GM04504 (cell line): Measurements from ENCODE around the gene ARL8B.

Experiments used
- DNase-seq: peaks from one replicate; pipeline ENCODE4 v3.0.0-alpha.2; 2012; ENCODE audit warnings: low read depth

ARL8B gene

GRCh38 chr3:5212628-5213573, 90.8 kb downstream of the ARL8B start:
- no peak for DNase-seq

GRCh38 chr3:5213574-5213966, 91.5 kb downstream of the ARL8B start:
- no peak for DNase-seq

DNA sequence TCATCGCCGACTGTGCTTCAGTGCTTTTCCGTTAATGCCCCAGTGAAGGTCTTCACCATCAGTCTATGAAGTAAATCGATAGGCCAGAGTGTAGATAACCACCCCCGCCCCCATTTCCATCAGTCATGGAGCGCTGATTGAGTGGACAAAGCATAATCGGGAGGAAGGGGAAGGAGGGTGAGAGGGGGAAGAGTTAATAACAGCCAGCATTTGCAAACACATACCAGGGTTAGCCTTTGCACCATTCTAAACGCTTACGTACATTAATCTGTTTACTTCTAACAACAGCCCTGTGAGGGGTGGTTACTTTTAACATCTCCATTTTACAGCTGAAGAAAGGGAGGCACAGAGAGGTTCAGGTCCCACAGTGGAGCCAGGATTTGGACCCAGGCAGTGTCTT, 92.3 kb downstream of the ARL8B start:
- DNase-seq: no peak

DNA sequence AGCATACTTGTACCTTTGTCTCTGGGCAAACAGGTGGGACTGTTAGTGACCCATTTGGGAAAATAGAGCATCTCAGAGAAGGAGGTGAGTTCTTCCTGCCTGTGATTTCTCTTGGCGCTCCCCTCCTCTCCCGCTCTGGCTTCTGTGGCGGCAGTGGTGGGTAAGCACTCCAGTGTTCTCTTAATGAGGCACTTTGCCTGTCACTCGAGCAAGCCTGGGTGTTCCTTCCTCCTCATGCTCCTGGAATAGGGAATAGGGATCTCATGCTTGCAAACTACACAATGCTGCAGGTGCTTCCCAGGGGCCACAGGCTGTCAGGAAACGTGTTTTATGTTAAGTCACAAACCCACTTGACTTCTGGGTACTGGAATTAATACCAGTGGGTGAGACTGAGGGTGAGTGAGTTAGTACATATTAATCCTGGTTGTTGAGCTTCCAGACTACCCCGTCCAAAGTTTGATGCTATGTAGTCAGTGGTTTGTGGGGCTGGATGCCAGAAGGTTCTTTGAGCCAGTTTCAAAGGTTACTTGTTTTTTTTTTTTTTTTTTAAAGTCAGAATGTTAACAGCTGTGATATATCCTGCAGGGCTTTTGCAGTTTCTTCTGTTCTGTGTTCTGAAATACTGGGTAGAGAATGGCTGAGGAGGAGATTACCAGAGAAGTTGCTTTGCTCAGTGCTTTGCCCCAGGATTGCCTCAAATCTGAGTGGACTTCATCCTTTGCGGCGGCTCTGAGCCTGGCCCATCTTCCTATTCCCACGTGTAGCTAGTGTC, 95.9 kb downstream of the ARL8B start:
- DNase-seq: no peak

DNA sequence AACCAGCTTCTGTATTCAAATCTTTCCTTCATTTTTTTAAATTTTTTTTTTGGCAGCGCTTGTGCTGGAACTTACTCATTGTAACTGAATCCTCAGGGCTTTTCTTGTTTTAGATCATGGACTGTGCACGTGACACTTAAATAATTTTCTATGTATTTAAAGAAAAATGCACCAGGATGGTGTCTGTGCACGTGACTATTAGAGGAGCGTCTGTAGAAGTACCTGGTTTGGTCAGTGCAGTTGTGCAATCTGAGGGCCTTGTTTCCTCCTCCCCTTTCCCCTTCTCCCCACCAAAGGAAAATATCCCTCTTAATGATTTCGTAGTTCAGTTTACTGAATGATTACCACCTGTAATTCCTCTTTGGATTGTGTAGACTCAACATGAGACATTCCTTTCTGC, 96.7 kb downstream of the ARL8B start:
- DNase-seq: no peak

DNA sequence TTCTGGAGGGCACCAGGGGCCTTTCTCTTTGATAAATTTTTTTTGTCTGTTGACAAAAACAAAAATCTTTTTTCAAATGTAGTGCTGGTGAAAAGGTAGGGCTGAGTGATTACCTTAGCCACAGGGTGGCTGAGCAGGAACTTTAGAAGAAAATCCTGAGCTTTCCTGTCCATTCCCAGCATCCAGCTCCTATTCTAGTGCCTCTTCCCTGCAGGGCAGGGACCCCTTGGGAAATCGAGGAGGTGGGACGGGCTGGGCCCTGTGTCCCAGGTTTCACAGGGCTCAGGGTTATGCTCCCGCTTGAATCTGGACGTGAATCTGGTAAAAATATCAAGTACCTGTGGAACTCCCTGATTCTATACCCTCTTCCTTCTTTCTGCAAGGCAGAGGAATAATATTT, 97.1 kb downstream of the ARL8B start:
- DNase-seq: no peak

DNA sequence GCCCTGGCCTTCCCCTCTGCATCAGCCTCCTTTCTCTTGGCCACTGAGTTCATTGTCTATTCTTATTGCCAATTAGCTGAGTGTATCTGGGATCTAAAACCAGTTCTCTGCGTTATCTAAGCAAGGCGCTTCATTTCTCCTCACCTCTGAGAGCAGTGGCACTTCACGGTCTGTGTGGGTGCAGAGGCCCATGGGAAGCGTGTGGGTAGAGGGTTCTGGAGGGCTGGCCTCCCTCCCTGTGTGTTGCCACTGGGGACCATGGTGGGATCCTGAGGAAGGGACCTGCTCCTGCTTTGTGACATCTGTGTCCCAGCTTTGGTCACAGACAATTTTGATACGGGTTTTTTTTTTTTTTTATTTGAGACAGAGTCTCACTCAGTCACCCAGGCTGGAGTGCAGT, 98.1 kb downstream of the ARL8B start:
- DNase-seq: no peak

DNA sequence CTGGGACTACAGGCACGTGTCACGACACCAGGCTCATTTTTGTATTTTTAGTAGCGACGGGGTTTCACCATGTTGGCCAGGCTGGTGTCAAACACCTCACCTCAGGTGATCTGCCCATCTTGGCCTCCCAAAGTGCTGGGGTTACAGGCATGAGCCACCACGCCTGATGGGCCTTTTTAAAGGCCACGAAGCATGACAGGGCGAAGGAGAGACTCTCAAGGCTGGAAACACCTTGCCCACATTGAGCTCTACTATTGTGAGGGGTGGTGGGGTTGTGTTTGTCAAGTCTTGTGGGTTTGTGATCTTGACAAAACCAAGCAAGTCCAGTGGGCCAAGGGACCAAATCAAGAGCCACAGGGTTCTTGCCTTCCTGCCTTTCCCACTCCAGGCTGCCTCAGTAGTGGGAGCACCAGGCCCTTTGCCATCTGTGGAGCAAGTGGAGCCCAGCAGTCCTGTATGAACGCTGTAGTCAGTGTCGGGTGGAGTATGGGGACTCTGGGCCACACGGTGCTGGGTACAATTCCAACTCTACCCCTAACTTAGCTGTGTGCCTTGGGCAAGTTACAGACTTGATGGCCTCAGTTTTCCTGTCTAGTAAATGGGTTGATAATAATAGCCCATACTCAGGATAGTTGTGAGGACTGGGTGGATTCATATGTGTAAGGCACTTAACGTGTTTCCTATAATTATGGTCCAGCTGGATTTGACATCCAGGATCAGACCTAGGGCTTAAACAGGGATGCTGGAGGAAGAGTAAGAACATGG, 98.8 kb downstream of the ARL8B start:
- DNase-seq: no peak

- DNase-seq: no peak
These were observed 99.6 kb downstream of the ARL8B start for GRCh38 chr3:5221701-5222100.

DNA sequence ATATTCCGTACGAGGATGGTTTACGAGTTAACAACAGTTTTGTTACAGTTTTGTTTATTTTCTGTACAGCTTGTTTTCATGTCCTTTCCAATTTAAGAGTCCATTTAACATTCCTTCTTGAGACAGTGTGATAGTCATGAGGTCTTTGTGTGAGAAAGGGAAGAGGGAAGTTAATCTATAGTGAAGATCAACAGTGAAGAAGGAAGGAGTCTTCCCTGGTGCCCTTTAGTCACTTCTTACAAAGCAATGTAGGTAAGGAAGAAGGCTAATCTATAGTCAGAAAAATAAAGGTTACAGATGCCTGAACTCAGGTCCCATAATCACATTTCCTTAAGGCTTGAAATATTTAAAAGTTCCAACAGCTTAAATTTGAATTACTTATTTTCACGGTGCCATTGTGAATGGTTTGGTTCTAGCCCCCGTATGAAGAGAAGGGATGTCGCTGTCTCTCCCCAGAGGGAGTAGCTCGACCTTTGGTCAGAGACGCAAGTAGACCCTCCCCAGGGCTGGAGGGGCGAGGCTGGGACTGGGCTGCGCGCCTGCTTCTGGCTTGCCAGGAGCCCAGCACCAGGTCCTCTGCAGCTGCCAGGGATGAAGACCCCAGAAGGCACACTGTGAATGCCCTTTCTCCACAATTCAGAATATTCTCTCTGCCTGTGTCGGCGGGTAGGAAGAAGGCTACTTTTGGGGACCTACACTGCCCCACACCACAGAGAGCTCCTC, 100.4 kb downstream of the ARL8B start:
- no peak for DNase-seq

DNA sequence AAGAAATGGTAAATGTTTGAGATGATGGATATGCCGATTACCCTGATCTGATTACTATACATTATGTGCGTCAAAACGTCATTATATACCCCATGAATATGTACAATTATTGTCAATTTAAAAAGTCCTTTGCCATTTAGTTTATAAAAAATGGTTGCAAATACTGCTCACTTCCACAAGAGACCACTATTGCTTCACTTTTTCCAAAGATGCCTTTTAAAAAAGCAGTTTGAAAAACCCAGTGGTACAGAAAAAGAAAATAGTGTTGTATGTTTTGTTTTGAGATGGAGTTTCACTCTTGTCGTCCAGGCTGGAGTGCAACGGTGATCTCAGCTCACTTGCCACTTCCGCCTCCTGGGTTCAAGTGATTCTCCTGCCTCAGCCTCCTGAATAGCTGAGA, 104.7 kb downstream of the ARL8B start:
- no peak for DNase-seq

DNA sequence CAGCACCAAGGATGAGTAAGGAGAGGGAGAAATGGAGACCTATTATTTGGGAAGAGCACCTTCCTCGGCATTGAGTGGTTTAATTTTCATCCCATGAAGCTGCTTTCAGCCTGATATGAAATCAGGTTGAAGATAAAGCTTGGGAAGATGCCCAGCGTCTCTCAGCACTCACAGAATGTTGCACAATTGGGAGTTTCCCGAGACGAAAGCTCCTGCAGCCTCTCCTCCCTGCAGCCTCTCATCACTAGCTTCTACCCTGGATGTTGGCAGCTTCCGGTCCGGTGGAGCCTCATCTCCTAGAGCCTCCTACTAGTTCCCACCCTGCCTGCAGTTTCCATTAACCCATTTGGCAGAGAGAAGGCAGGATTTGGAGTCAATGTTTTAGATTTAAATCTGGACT, 105.7 kb downstream of the ARL8B start:
- no peak for DNase-seq

GRCh38 chr3:5229414-5229813, 107.3 kb downstream of the ARL8B start:
- no peak for DNase-seq
